Suprapubic skin (tissue), 3 donors: ENCODE measurements around the gene LPXN.

ENCODE experiments used
- CTCF ChIP-seq, 2 donors: fragments of 200-600 bp in 1 of 2; fragments of 450-650 bp in 1 of 2; sonication (generic) in 1 of 2; IDR thresholded peaks; one replicate each; pipeline ENCODE4 v1.5.1; 2016 to 2019; ENCODE audit warnings: antibody characterized with exemption in 2 of 2, mild to moderate bottlenecking in 1 of 2, moderate library complexity in 1 of 2
- POLR2A ChIP-seq, 2 donors: fragments of 450-650 bp; IDR thresholded peaks; one replicate each; pipeline ENCODE4 v1.6.1; 2017; ENCODE audit warnings: antibody characterized with exemption in 2 of 2, mild to moderate bottlenecking in 2 of 2, moderate library complexity in 2 of 2

- TF ChIP-seq POLR2A (IDR thresholded peaks at IDR 0.05) (no peak), CTCF (IDR thresholded peaks at IDR 0.05) (no peak)
These were observed 28.8 kb downstream of the LPXN start for GRCh38 chr11:58546841-58547240.
